Mucosa of descending colon (tissue), 3 donors: ENCODE results near the gene SEPTIN2. TPM values are rescaled to one million over a fixed set of nuclear protein-coding genes. Genes with fewer than 3 reads are reported as not detected.

Experiments
- ATAC-seq: fragments of 200-7000 bp; cut with Tn5 transposase; one replicate; pipeline ENCODE4 v1.9.1; 2020; ENCODE audit warnings: mild to moderate bottlenecking, moderate library complexity
- DNase-seq, 3 donors: peaks; one replicate each; pipeline ENCODE4 v3.0.0-alpha.2; 2020
- H3K36me3 ChIP-seq: fragments of 200-600 bp; one replicate; pipeline ENCODE4 v1.8.0; 2021; ENCODE audit warnings: low read depth, mild to moderate bottlenecking
- H3K4me1 ChIP-seq: fragments of 200-600 bp; one replicate; pipeline ENCODE4 v1.8.0; 2021; ENCODE audit warnings: low read depth, mild to moderate bottlenecking
- H3K4me3 ChIP-seq: fragments of 200-600 bp; one replicate; pipeline ENCODE4 v1.8.0; 2021; ENCODE audit warnings: mild to moderate bottlenecking
- H3K9me3 ChIP-seq: fragments of 200-600 bp; one replicate; pipeline ENCODE4 v1.8.0; 2021; ENCODE audit warnings: mild to moderate bottlenecking
- intact Hi-C, 2 donors: fragments of 100-400 bp; cut with DNase I in 1 of 2; cut with micrococcal nuclease in 1 of 2; formaldehyde crosslinking; loops; one replicate each; pipeline versions ENCODE4 v1.11.0 to v1.11.1; 2022; cut with DNase I, micrococcal nuclease
- total RNA-seq, 3 donors: library from RNA; stranded (reverse); fragmentation: NEBNext Ultra II Directional in 2 of 3; extraction: Animal tissue kit (Norgen Biotek cat#: 25700) in 2 of 3; gene quantifications; one replicate each; pipeline versions ENCODE4 v1.2.1 to v1.2.4, GENCODE V29; 2021 to 2023
- TF ChIP-seq, protein P1 (sequence below): fragments of 200-600 bp; IDR thresholded peaks from one replicate; pipeline ENCODE4 v1.8.0; 2022; ENCODE audit warnings: antibody characterized with exemption, mild to moderate bottlenecking
- donor health status: DM: no; HTN: no; CAD: no; lungs with moderate emphysema.
- donor health status: DM: no; HTN: no; CAD: no.
- donor health status: DM: no; HTN: yes; CAD: no.

SEPTIN2 gene
- total RNA-seq, 3 donors from 2014 or later, result 185 to 262 (median 221) TPM

DNA sequence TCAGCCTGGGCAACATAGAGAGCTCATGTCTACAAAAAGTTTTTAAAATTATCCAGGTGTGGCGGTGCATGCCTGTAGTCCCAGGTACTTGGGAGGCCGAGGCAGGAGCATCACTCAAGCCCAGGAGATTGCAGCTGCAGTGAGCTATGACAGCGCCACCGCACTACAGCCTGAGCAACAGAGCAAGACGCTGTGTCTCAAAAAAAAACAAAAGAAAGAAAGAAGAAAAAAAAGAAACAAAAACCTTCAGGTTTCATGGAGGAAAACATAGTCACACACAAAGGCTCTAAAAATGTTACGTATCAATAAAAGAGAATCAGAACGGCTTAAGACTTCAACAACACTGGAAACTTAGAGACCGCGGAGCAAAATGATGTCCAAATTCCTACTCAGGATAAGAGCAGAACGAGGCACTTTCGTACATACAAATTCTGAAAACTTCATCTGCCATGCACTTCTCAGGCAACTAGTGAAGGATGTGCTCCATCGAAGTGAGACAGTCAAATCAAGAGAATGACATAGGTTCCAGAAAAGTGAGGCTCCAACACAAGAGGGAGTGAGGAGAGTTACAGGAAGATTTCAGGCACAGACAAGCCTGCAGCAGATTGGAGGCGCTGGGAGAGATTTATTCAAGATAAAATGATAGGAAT, 4.7 kb upstream of the SEPTIN2 start:
- TF ChIP-seq, protein P1, sequence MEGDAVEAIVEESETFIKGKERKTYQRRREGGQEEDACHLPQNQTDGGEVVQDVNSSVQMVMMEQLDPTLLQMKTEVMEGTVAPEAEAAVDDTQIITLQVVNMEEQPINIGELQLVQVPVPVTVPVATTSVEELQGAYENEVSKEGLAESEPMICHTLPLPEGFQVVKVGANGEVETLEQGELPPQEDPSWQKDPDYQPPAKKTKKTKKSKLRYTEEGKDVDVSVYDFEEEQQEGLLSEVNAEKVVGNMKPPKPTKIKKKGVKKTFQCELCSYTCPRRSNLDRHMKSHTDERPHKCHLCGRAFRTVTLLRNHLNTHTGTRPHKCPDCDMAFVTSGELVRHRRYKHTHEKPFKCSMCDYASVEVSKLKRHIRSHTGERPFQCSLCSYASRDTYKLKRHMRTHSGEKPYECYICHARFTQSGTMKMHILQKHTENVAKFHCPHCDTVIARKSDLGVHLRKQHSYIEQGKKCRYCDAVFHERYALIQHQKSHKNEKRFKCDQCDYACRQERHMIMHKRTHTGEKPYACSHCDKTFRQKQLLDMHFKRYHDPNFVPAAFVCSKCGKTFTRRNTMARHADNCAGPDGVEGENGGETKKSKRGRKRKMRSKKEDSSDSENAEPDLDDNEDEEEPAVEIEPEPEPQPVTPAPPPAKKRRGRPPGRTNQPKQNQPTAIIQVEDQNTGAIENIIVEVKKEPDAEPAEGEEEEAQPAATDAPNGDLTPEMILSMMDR, result no peak
- intact Hi-C loops, result no loop called here
- Histone ChIP-seq H3K4me3 (no peak overlapping the region), H3K36me3 (no peaks in the 10 kb centered on the region), H3K9me3 (no peaks in the 10 kb centered on the region), H3K4me1 (peaks cover 15% of the 10 kb centered on the region)
- ATAC-seq (no peak), DNase-seq (no peak)

- TF ChIP-seq, protein P1, result no peak
- Histone ChIP-seq H3K4me1 (peaks cover 21% of the 10 kb centered on the region), H3K9me3 (no peaks in the 10 kb centered on the region), H3K4me3 (no peak overlapping the region), H3K36me3 (no peaks in the 10 kb centered on the region)
- DNase-seq (no peak), ATAC-seq (no peak)
- intact Hi-C loops, result no loop called here
These were observed 3.6 kb upstream of the SEPTIN2 start for GRCh38 chr2:241312082-241312481.

GRCh38 chr2:241313543-241314095, 2.1 kb upstream of the SEPTIN2 start:
- peaks cover 34% of the 10 kb centered on the region for H3K4me1 ChIP-seq
- H3K4me3 ChIP-seq, result no peak overlapping the region
- intact Hi-C loops, result no loop called here
- TF ChIP-seq, protein P1, result no peak
- H3K9me3 ChIP-seq, result no peaks in the 10 kb centered on the region
- ATAC-seq (no peak), DNase-seq (no peak)
- no peaks in the 10 kb centered on the region for H3K36me3 ChIP-seq

DNA sequence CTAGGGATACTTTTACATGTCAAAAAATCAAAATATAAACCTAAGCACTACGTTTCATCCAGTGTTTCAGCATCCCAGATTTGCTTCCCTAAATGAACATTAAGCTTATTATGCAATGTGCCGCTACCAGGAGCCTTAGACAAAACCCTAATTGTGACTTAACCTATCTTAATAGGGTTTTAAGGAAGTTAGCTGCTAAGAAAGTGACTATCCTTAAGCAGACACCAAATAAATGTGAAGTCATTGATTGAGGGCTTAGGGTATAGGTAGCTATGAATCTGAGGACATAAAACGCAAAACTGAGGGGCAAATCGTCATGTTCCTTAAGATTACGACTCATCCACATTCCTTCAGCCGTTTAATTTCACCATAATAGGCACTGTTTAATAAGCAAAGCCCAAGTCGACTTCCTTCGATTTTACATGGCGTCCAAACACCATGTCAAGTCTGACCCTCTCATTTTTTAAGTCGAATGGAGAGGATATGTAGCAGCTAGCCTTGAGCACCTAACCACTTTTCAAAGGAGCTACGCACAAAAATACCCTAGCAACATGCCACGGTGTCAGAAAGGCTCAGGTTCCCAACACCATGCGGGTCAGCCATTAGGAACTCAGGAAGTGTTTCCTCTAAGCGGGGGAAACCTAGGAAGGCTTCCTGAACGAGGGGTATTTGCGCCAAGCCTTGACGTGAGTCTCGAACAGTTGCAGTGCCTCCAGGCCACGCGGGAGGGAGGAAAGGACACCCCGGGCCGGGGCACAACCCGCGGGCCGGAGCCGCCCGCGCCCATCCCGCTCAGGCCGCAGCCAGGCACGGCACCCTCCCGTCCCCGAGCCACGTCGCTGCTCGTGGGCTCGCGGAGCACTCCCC, 1.3 kb upstream of the SEPTIN2 start:
- no peak for DNase-seq
- ATAC-seq, result peak; percentile 28
- Histone ChIP-seq H3K9me3 (no peaks in the 10 kb centered on the region), H3K4me1 (peaks cover 34% of the 10 kb centered on the region), H3K36me3 (no peaks in the 10 kb centered on the region), H3K4me3 (peak overlapping the region; percentile 74)
- intact Hi-C loops, result no loop called here
- TF ChIP-seq, protein P1, result no peak

DNA sequence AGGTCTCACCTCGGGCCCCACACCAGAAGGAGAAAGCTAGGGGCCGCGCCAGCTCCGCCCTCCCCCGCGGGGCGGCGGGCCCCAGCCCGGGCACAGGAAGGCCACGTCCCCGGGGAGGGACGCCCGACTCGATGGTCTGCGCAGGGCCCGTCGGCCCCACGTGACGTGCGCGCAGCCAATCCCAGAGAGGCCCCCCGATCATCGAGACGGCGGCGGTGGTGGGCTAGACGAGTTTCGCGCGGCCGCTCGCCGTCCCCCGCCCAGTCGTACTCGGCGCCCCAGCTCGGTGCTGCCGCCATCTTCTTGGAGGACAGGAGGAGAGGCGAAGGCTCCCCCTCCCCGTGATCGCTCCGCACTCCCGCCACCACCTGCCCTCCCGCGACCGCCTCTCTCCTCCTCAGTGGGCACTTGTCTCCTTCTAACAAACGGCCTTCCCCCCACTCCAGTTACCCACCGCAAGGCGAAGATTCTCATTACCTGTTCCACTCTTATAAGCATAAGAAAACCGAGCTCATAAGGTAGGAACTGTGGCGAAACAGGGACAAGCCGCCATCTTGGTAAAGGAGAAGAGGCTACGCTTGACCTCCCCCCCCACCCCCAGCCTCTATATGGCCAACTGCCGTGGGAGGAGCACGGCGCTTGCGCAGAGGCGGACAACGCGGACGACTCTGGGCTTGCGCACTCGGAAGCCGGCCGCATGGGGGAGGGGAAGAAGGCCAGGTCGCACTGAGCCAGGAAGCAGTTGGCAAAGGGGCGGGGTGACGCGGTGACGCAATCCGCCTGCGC, 439 bp upstream of the SEPTIN2 start, which contains the start of gene HDLBP:
Gene HDLBP (minus strand): TSS at position 580 of the 786 bp plus-strand sequence. CDS start 48,803 bp downstream, outside the sequence.
- intact Hi-C loops, result no loop called here
- H3K36me3 ChIP-seq, result no peaks in the 10 kb centered on the region
- H3K4me1 ChIP-seq, result peaks cover 35% of the 10 kb centered on the region
- no peaks in the 10 kb centered on the region for H3K9me3 ChIP-seq
- peak; percentile 90 for ATAC-seq
- TF ChIP-seq, protein P1, result peak; percentile 18
- peak; percentile 100 for DNase-seq
- peak within 1 kb of the TSS; percentile 74 for H3K4me3 ChIP-seq
